Measurements from ENCODE around the gene RNF220. TPM values are rescaled to one million over a fixed set of nuclear protein-coding genes. Genes with fewer than 3 reads are reported as not detected.

Gene RNF220
- total and polyA plus RNA-seq, 2 donors (not counting 3 experiments of a cell fraction or from before 2014, with no cell fraction given) = 62.7 to 66.6 TPM

DNA sequence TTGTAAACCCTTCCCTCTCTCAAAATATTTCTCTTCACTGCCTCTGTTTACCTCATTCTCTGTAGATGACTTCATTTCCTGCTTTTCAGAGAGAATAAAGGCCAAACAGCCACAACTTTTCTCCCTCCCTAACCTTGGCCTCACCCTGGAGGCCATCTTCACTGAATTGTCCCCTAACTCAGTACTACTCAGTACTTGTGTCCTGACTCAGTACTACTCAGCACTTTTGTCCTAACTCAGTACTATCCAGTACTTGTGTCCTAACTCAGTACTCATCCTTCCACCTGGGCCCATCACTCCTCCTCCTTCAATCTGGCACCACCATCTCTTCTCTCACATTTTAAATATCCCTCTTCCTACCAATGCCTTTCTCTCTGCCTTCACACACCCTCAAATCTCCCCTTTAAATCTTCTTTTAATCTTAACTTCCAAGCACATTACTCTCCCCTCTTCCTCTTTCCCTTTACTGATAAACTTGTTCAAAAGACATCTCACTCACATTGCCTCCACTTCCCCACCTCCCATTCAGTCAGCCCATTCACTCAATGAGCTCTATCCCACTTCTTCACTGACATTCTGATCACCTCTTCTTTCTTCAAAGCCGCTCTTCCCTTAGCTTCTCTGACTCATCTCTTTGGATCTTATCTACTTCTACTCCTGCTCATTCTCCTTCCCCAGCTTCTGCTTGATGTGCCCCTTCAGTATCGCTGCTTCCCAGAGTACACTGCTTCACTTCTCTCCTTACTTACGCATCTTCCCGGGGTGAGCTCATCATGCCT, 121.4 kb downstream of the RNF220 start:
- no peak overlapping the region for H3K4me3 ChIP-seq (replicated peaks in 1 of 3; ENCODE audit: insufficient read depth in 1 of 3, low read depth in 1 of 3, low read length in 3 of 3)
- H4K20me1 ChIP-seq (replicated peaks; ENCODE audit: control insufficient read depth, extremely low read depth, insufficient read depth, low read length) = no peaks in the 10 kb centered on the region
- H3K27me3 ChIP-seq (ENCODE audit: control insufficient read depth in 2 of 2, insufficient read depth in 2 of 2, low read length in 2 of 2) = peaks cover 5 to 22% of the 10 kb centered on the region in 2 experiments
- H3K9ac ChIP-seq (replicated peaks; ENCODE audit: extremely low read depth, insufficient read depth, low read length) = no peak overlapping the region
- H2AFZ ChIP-seq (ENCODE audit: low read depth, low read length) = no peak overlapping the region
- H3K9me1 ChIP-seq (replicated peaks; ENCODE audit: control insufficient read depth, extremely low read depth, insufficient read depth, low read length) = no peaks in the 10 kb centered on the region
- no peaks in the 10 kb centered on the region for H3K9me3 ChIP-seq (replicated peaks; ENCODE audit: control insufficient read depth, insufficient read depth, low read length)
- no peak overlapping the region for H3K4me2 ChIP-seq (ENCODE audit: insufficient read depth, low read length)
- no peaks in the 10 kb centered on the region for H3K36me3 ChIP-seq (ENCODE audit: control insufficient read depth in 2 of 2, extremely low read depth in 1 of 2, insufficient read depth in 2 of 2, low read length in 2 of 2)
- H3K4me1 ChIP-seq (ENCODE audit: control insufficient read depth, extremely low read depth, insufficient read depth, low read length) = no peaks in the 10 kb centered on the region
- DNase-seq (ENCODE audit: low read depth, low spot score) (no peak), FAIRE-seq (no peak)
- no peak for TF ChIP-seq MYC (IDR thresholded peaks at IDR 0.05; ENCODE audit: low read depth, low read length)
- no peak for TF ChIP-seq POLR2A (IDR thresholded peaks at IDR 0.05; ENCODE audit: low read depth, low read length)
- TF ChIP-seq GATA2 (IDR thresholded peaks at IDR 0.05; ENCODE audit: insufficient read depth, insufficient read length, low read depth, low read length) = no peak
- TF ChIP-seq POLR2AphosphoS5 (IDR thresholded peaks at IDR 0.05; ENCODE audit: insufficient read depth, low read depth, low read length) = no peak
- TF ChIP-seq, protein P1, sequence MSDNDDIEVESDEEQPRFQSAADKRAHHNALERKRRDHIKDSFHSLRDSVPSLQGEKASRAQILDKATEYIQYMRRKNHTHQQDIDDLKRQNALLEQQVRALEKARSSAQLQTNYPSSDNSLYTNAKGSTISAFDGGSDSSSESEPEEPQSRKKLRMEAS (IDR thresholded peaks at IDR 0.05; ENCODE audit: insufficient read depth, insufficient read length) = no peak
- no peak for TF ChIP-seq EZH2 (IDR thresholded peaks at IDR 0.05; ENCODE audit: borderline replicate concordance, low read depth, low read length, severe bottlenecking)
- no peak for TF ChIP-seq FOS (IDR thresholded peaks at IDR 0.05; ENCODE audit: borderline replicate concordance, insufficient read depth, low read length)
- no peak for TF ChIP-seq CTCF (IDR thresholded peaks at IDR 0.05; ENCODE audit: extremely low read depth in 1 of 2, insufficient read depth in 1 of 2, low read depth in 1 of 2, low read length in 2 of 2)
- no peak for TF ChIP-seq JUN (IDR thresholded peaks at IDR 0.05; ENCODE audit: borderline replicate concordance, insufficient read depth, insufficient read length, low read depth)
- BruUV-seq (replicated peaks) = no TSS peak
- dilution Hi-C loops (cut with MboI; ENCODE audit: extremely low pct_ligation_motif_present, low sequenced_read_pairs) = no loop called here
- intact Hi-C loops (cut with micrococcal nuclease) = no loop called here
- H3K79me2 ChIP-seq (ENCODE audit: control insufficient read depth, insufficient read depth, low read length) = no peaks in the 10 kb centered on the region
- CTCF ChIA-PET = interaction anchor here (1.2 kb wide), 1 partner anchor 148 kb away, joined by 5 read pairs; no protein-coding TSS in a partner anchor
- POLR2A ChIA-PET = no interaction called here
- H3K27ac ChIP-seq (ENCODE audit: insufficient read depth, low read depth, low read length) = no peak overlapping the region
